Putamen (tissue), 1 donor: ENCODE data around the gene TOMM34.

Source experiments
- DNase-seq: peaks from one replicate; pipeline ENCODE4 v3.0.0-alpha.2; 2016; ENCODE audit warnings: low spot score

The TOMM34 gene

GRCh38 chr20:44960103-44960852, at the start of gene TOMM34:
TOMM34 (minus strand) TSS chr20:44960397; CDS start chr20:44960333, 64 bp downstream.
- peak; percentile 94 for DNase-seq

GRCh38 chr20:45008521-45009049, 48.4 kb upstream of the TOMM34 start:
- no peak for DNase-seq

GRCh38 chr20:44997668-44998067, 37.5 kb upstream of the TOMM34 start:
- no peak for DNase-seq

GRCh38 chr20:44997171-44997570, 37.0 kb upstream of the TOMM34 start:
- DNase-seq = no peak

- no peak for DNase-seq
Measured at GRCh38 chr20:44993343-44993742, 33.1 kb upstream of the TOMM34 start.

- no peak for DNase-seq
Measured at GRCh38 chr20:44990957-44991356, 30.8 kb upstream of the TOMM34 start.

- no peak for DNase-seq
Measured at GRCh38 chr20:44990425-44990824, 30.2 kb upstream of the TOMM34 start.

GRCh38 chr20:44988631-44989171, 28.5 kb upstream of the TOMM34 start:
- DNase-seq = no peak

GRCh38 chr20:44983093-44983674, 23.0 kb upstream of the TOMM34 start:
- no peak for DNase-seq

GRCh38 chr20:44981736-44982406, 21.7 kb upstream of the TOMM34 start:
- DNase-seq = no peak

- DNase-seq = peak; percentile 22
Measured at GRCh38 chr20:44979090-44979621, 19.0 kb upstream of the TOMM34 start.

- DNase-seq = no peak
Measured at GRCh38 chr20:44976698-44977097, 16.5 kb upstream of the TOMM34 start.

GRCh38 chr20:44973053-44973452, 12.9 kb upstream of the TOMM34 start:
- no peak for DNase-seq

GRCh38 chr20:44970243-44970757, 10.1 kb upstream of the TOMM34 start:
- no peak for DNase-seq

- no peak for DNase-seq
Measured at GRCh38 chr20:44969300-44969894, 9.2 kb upstream of the TOMM34 start.

- no peak for DNase-seq
Measured at GRCh38 chr20:44967207-44967807, 7.1 kb upstream of the TOMM34 start.

GRCh38 chr20:44966030-44966961, 6.1 kb upstream of the TOMM34 start, which contains the start of gene STK4:
STK4 (plus strand) TSS chr20:44966512; CDS start chr20:44966569, 57 bp downstream.
- DNase-seq = peak; percentile 92

GRCh38 chr20:44965651-44966029, 5.4 kb upstream of the TOMM34 start:
- DNase-seq = no peak

GRCh38 chr20:44963325-44964215, 3.4 kb upstream of the TOMM34 start:
- DNase-seq = no peak
